Upper lobe of left lung (tissue), 4 donors: ENCODE results near the gene AAR2.

Source experiments
- EP300 ChIP-seq, 4 donors: sonication (generic); formaldehyde crosslinking; IDR thresholded peaks; one replicate each; pipeline ENCODE4 v1.5.1; 2017; ENCODE audit warnings: antibody characterized with exemption in 4 of 4, control low read depth in 2 of 4
- POLR2A ChIP-seq, 4 donors: fragments of 450-650 bp; IDR thresholded peaks; one replicate each; pipeline ENCODE4 v1.5.1; 2016 to 2017; ENCODE audit warnings: antibody characterized with exemption in 4 of 4, mild to moderate bottlenecking in 2 of 4
- POLR2AphosphoS5 ChIP-seq, 2 donors: sonication (generic); formaldehyde crosslinking; IDR thresholded peaks; one replicate each; pipeline ENCODE4 v1.5.1; 2017; ENCODE audit warnings: antibody characterized with exemption in 2 of 2
- TF ChIP-seq, protein P1 (sequence below), 6 experiments: fragments of 450-650 bp in 4 of 6; fragments of 200-600 bp in 2 of 6; sonication (generic) in 2 of 6; IDR thresholded peaks; one replicate each; pipeline ENCODE4 v1.5.1; 2016 to 2019; ENCODE audit warnings: antibody characterized with exemption in 6 of 6

DNA sequence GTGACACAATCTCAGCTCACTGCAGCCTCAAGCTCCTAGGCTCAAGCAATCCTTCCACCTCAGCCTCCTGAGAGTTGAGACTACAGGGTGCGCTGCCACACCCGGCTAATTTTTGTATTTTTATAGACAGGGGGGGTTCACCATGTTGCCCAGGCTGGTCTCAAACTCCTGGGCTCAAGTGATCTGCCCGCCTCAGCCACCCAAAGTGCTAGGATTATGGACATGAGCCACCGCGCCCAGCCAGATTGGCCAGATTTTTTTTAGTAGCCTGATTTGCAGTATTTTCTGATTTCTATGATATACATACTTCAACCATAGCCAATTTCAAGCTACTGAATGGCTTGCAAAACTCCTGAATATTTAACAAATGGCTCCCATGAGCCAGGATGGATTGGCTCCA lies 48.5 kb downstream of the AAR2 start:
- no peak for TF ChIP-seq POLR2A (IDR thresholded peaks at IDR 0.05)
- TF ChIP-seq, protein P1, sequence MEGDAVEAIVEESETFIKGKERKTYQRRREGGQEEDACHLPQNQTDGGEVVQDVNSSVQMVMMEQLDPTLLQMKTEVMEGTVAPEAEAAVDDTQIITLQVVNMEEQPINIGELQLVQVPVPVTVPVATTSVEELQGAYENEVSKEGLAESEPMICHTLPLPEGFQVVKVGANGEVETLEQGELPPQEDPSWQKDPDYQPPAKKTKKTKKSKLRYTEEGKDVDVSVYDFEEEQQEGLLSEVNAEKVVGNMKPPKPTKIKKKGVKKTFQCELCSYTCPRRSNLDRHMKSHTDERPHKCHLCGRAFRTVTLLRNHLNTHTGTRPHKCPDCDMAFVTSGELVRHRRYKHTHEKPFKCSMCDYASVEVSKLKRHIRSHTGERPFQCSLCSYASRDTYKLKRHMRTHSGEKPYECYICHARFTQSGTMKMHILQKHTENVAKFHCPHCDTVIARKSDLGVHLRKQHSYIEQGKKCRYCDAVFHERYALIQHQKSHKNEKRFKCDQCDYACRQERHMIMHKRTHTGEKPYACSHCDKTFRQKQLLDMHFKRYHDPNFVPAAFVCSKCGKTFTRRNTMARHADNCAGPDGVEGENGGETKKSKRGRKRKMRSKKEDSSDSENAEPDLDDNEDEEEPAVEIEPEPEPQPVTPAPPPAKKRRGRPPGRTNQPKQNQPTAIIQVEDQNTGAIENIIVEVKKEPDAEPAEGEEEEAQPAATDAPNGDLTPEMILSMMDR (IDR thresholded peaks at IDR 0.05): no peak
- TF ChIP-seq EP300 (IDR thresholded peaks at IDR 0.05): no peak
- no peak for TF ChIP-seq POLR2AphosphoS5 (IDR thresholded peaks at IDR 0.05)
